ENCODE results near the gene SRRM4. TPM values are rescaled to one million over a fixed set of nuclear protein-coding genes. Genes with fewer than 3 reads are reported as not detected.

The SRRM4 gene
- total RNA-seq, 1 experiment from 2014 or later = not detected

GRCh38 chr12:119180380-119181040, 199.2 kb downstream of the SRRM4 start:
- H4K20me1 ChIP-seq (ENCODE audit: insufficient read depth) = no peaks in the 10 kb centered on the region
- H3K4me3 ChIP-seq = peak overlapping the region; percentile 51; the same call in 1 of the 2 replicates
- peaks cover 14% of the 10 kb centered on the region for H3F3A ChIP-seq (ENCODE audit: insufficient read depth, low read depth)
- ChIA-PET POLR2A (ENCODE audit: unreplicated experiment) (interaction anchor here (0.5 kb wide), 1 partner anchor 1194 kb away, joined by 27 read pairs; no protein-coding TSS in a partner anchor), CTCF (no interaction called here)
- intact Hi-C loops (cut with micrococcal nuclease; ENCODE audit: unreplicated experiment) = no loop called here
- no peaks in the 10 kb centered on the region for H3K9me2 ChIP-seq (ENCODE audit: insufficient read depth)
- 0 out of 2 replicates have a peak, but pooled peaks cover 3% of the 10 kb centered on the region for H3K79me2 ChIP-seq (ENCODE audit: low read depth)
- no peak overlapping the region for H2AFZ ChIP-seq
- BruUV-seq (replicated peaks) = no TSS peak
- no peaks in the 10 kb centered on the region for H3K9me3 ChIP-seq (ENCODE audit: insufficient read depth, low read depth)
- H3K4me2 ChIP-seq = peak overlapping the region; percentile 95
- peaks cover 37% of the 10 kb centered on the region for H3K4me1 ChIP-seq (replicated peaks; ENCODE audit: insufficient read depth)
- H3K27me3 ChIP-seq (ENCODE audit: insufficient read depth, low read depth) = no peaks in the 10 kb centered on the region
- DNase-seq = peak in 1 of 2 experiments; percentile 10
- no peak for TF ChIP-seq CTCF (conservative IDR thresholded peaks at IDR 0.05)
- peak overlapping the region; percentile 65 for H3K27ac ChIP-seq
- H3K36me3 ChIP-seq (ENCODE audit: low read depth) = no peaks in the 10 kb centered on the region

DNA sequence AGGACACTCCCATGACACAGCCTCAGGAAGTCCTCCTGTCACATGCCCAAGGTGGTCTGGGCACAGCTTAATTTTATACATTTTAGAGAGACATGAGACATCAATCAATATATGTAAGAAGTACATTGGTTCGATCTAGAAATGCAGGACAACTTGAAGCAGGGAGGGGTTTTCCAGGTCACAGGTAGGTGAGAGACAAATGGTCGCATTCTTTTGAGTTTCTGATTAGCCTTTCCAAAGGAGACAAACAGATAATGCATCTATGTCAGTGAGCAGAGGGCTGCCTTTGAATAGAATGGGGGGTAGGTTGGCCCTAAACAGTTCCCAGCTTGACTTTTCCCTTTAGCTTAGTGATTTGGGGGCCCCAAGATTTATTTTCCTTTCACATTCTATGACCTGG, 199.9 kb downstream of the SRRM4 start:
- intact Hi-C loops (cut with micrococcal nuclease; ENCODE audit: unreplicated experiment) = no loop called here
- no peak for DNase-seq
- Histone ChIP-seq H3K27me3 (ENCODE audit: insufficient read depth, low read depth) (no peaks in the 10 kb centered on the region), H3K27ac (0 out of 2 replicates have a peak overlapping the region, but pooled peaks have one; percentile 65), H4K20me1 (ENCODE audit: insufficient read depth) (no peaks in the 10 kb centered on the region), H3K9me2 (ENCODE audit: insufficient read depth) (no peaks in the 10 kb centered on the region), H2AFZ (no peak overlapping the region), H3K4me1 (replicated peaks; ENCODE audit: insufficient read depth) (peaks cover 30% of the 10 kb centered on the region), H3K36me3 (ENCODE audit: low read depth) (no peaks in the 10 kb centered on the region), H3K9me3 (ENCODE audit: insufficient read depth, low read depth) (no peaks in the 10 kb centered on the region), H3K4me3 (no peak overlapping the region; the same call in 1 of the 2 replicates), H3F3A (ENCODE audit: insufficient read depth, low read depth) (peaks cover 14% of the 10 kb centered on the region), H3K4me2 (peak overlapping the region; percentile 95), H3K79me2 (ENCODE audit: low read depth) (0 out of 2 replicates have a peak, but pooled peaks cover 3% of the 10 kb centered on the region)
- TF ChIP-seq CTCF (conservative IDR thresholded peaks at IDR 0.05) (no peak), EZH2 (IDR thresholded peaks at IDR 0.05; ENCODE audit: low read depth) (no peak)
- ChIA-PET CTCF (no interaction called here), POLR2A (ENCODE audit: unreplicated experiment) (no interaction called here)
- no TSS peak for BruUV-seq (replicated peaks)

GRCh38 chr12:119181944-119182343, 200.6 kb downstream of the SRRM4 start:
- H3K79me2 ChIP-seq (ENCODE audit: low read depth) = 0 out of 2 replicates have a peak, but pooled peaks cover 3% of the 10 kb centered on the region
- ChIA-PET POLR2A (ENCODE audit: unreplicated experiment) (no interaction called here), CTCF (no interaction called here)
- no peak overlapping the region for H3K4me2 ChIP-seq
- H3K4me1 ChIP-seq (replicated peaks; ENCODE audit: insufficient read depth) = peaks cover 30% of the 10 kb centered on the region
- no TSS peak for BruUV-seq (replicated peaks)
- H3K9me2 ChIP-seq (ENCODE audit: insufficient read depth) = no peaks in the 10 kb centered on the region
- DNase-seq = no peak
- TF ChIP-seq EZH2 (IDR thresholded peaks at IDR 0.05; ENCODE audit: low read depth) (no peak), CTCF (conservative IDR thresholded peaks at IDR 0.05) (no peak)
- no peaks in the 10 kb centered on the region for H4K20me1 ChIP-seq (ENCODE audit: insufficient read depth)
- intact Hi-C loops (cut with micrococcal nuclease; ENCODE audit: unreplicated experiment) = no loop called here
- peaks cover 14% of the 10 kb centered on the region for H3F3A ChIP-seq (ENCODE audit: insufficient read depth, low read depth)
- H3K4me3 ChIP-seq = no peak overlapping the region
- no peaks in the 10 kb centered on the region for H3K36me3 ChIP-seq (ENCODE audit: low read depth)
- H2AFZ ChIP-seq = no peak overlapping the region
- no peaks in the 10 kb centered on the region for H3K27me3 ChIP-seq (ENCODE audit: insufficient read depth, low read depth)
- H3K9me3 ChIP-seq (ENCODE audit: insufficient read depth, low read depth) = no peaks in the 10 kb centered on the region
- no peak overlapping the region for H3K27ac ChIP-seq

Measured in PC-9 (cell line).